SH-SY5Y (cell line): ENCODE data around the gene BABAM2.

Experiments used
- GATA2 ChIP-seq: IDR thresholded peaks from 2 replicates; pipeline ENCODE4 v1.6.1; 2011; ENCODE audit warnings: mild to moderate bottlenecking, low read depth, low read length
- GATA3 ChIP-seq: IDR thresholded peaks from 2 replicates; pipeline ENCODE4 v1.6.1; 2011; ENCODE audit warnings: low read depth, mild to moderate bottlenecking, low read length, moderate library complexity

DNA sequence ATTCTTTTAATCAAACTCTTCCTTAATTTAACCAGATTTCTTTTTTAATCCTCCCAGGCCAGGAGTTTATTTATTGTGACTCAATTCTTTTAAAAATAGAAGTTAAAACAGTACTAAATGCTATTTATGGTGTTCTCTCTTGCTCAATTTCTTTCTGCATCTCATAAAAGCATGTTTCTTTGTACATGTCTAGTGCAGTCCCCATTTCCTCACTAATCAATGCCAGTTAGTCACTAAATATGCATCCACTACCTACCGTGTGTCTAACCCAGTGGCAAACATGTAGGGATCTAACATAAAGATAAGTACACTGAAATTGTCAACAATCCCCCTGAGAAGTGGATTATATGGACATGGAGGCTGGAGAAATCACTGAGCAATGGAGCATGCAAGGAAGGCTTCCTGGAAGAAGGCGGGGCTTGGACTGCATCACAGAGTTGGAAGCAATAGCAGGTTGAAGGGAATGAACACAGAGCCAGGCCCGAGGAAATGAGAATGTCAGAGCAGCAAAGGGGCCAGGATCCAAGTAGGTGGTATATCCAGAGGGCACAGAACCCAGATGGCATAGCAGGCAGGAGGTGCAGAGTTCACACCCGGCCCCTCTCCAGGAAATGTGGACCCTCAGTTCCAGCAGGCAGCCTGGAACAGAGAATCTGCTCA lies 396.9 kb downstream of the BABAM2 start:
- TF ChIP-seq GATA2, result no peak
- no peak for TF ChIP-seq GATA3
